PC-9 (cell line): ENCODE measurements around the gene GALNT11. TPM values are rescaled to one million over a fixed set of nuclear protein-coding genes. Genes with fewer than 3 reads are reported as not detected.

Source experiments
- BruUV-seq: library from RNA; stranded (reverse); fragments of 400-500 nt; replicated peaks from 2 replicates; lab custom pipeline; 2021; lab: Mats Ljungman, UMichigan
- CTCF ChIA-PET: fragments of 300-600 bp; sonication (Branson Sonifier 250); formaldehyde crosslinking; loops from one replicate; lab custom pipeline; 2022; ENCODE audit warnings: antibody characterized with exemption; lab: Charles Lee
- POLR2A ChIA-PET: fragments of 300-600 bp; sonication (Branson Sonifier 250); formaldehyde crosslinking; loops from one replicate; lab custom pipeline; 2022; ENCODE audit warnings: antibody characterized with exemption; ENCODE audit not compliant: unreplicated experiment; lab: Charles Lee
- DNase-seq, 2 experiments: peaks; one replicate each; pipeline versions ENCODE4 v3.0.0 to v3.0.0-alpha.2; 2015 to 2022; ENCODE audit warnings: mixed read lengths in 1 of 2
- H2AFZ ChIP-seq: fragments of 200-600 bp; sonication (generic); 2 replicates; pipeline ENCODE4 v1.8.1; 2017; ENCODE audit warnings: antibody characterized with exemption
- H3F3A ChIP-seq: fragments of 200-600 bp; sonication (generic); 2 replicates; pipeline ENCODE4 v1.8.1; 2017; ENCODE audit warnings: antibody characterized with exemption, mild to moderate bottlenecking, low read depth; ENCODE audit not compliant: insufficient read depth
- H3K27ac ChIP-seq: fragments of 200-600 bp; sonication (generic); 2 replicates; pipeline ENCODE4 v1.6.1; 2016; ENCODE audit warnings: mixed run types
- H3K27me3 ChIP-seq: fragments of 200-600 bp; sonication (generic); 2 replicates; pipeline ENCODE4 v1.6.1; 2016; ENCODE audit warnings: low read depth, mixed run types; ENCODE audit not compliant: insufficient read depth
- H3K36me3 ChIP-seq: fragments of 200-600 bp; sonication (generic); 2 replicates; pipeline ENCODE4 v1.6.1; 2016; ENCODE audit warnings: low read depth, mixed run types
- H3K4me1 ChIP-seq: fragments of 200-600 bp; sonication (generic); replicated peaks from 2 replicates; pipeline ENCODE4 v1.6.1; 2016; ENCODE audit warnings: mixed run types; ENCODE audit not compliant: insufficient read depth
- H3K4me2 ChIP-seq: fragments of 200-600 bp; sonication (generic); 2 replicates; pipeline ENCODE4 v1.6.1; 2017; ENCODE audit warnings: mixed run types
- H3K4me3 ChIP-seq: fragments of 200-600 bp; sonication (generic); 2 replicates; pipeline ENCODE4 v1.6.1; 2016; ENCODE audit warnings: mixed run types
- H3K79me2 ChIP-seq: fragments of 200-600 bp; sonication (generic); 2 replicates; pipeline ENCODE4 v1.6.1; 2017; ENCODE audit warnings: low read depth, mixed run types
- H3K9me2 ChIP-seq: fragments of 200-600 bp; sonication (generic); 2 replicates; pipeline ENCODE4 v1.8.1; 2017; ENCODE audit warnings: mild to moderate bottlenecking; ENCODE audit not compliant: insufficient read depth
- H3K9me3 ChIP-seq: fragments of 200-600 bp; sonication (generic); 2 replicates; pipeline ENCODE4 v1.8.1; 2016; ENCODE audit warnings: low read depth; ENCODE audit not compliant: insufficient read depth
- H4K20me1 ChIP-seq: fragments of 200-600 bp; sonication (generic); 2 replicates; pipeline ENCODE4 v1.8.1; 2017; ENCODE audit not compliant: insufficient read depth
- EZH2 ChIP-seq: fragments of 200-600 bp; sonication (generic); IDR thresholded peaks from 2 replicates; pipeline ENCODE4 v1.8.0; 2017; ENCODE audit warnings: antibody characterized with exemption, low read depth
- intact Hi-C: fragments of 100-400 bp; cut with micrococcal nuclease; formaldehyde crosslinking; loops from one replicate; pipeline ENCODE4 v1.10.0; 2022; ENCODE audit not compliant: unreplicated experiment
- total RNA-seq: library from RNA; stranded (reverse); gene quantifications from 2 replicates; pipeline ENCODE4 v1.2.3, GENCODE V29; 2021
- TF ChIP-seq, protein P1 (sequence below): fragments of 200-600 bp; sonication (generic); conservative IDR thresholded peaks from 2 replicates; pipeline ENCODE4 v1.6.1; 2017; ENCODE audit warnings: mixed run types, antibody characterized with exemption, mild to moderate bottlenecking, moderate library complexity

Gene GALNT11
- total RNA-seq, 1 experiment from 2014 or later: 28.8 TPM

- H3K79me2 ChIP-seq: 0 out of 2 replicates have a peak, but pooled peaks cover 3% of the 10 kb centered on the region
- H2AFZ ChIP-seq: no peak overlapping the region
- no peaks in the 10 kb centered on the region for H3K27me3 ChIP-seq
- H3K4me3 ChIP-seq: no peak overlapping the region
- POLR2A ChIA-PET: no interaction called here
- no peak overlapping the region for H3K27ac ChIP-seq
- intact Hi-C loops: no loop called here
- no TSS peak for BruUV-seq
- no peaks in the 10 kb centered on the region for H3K9me3 ChIP-seq
- CTCF ChIA-PET: no interaction called here
- peaks cover 2% of the 10 kb centered on the region; the same call in 1 of the 2 replicates for H3K9me2 ChIP-seq
- no peak for DNase-seq
- no peaks in the 10 kb centered on the region for H3F3A ChIP-seq
- H4K20me1 ChIP-seq: no peaks in the 10 kb centered on the region
- no peak overlapping the region for H3K4me2 ChIP-seq
- no peaks in the 10 kb centered on the region for H3K4me1 ChIP-seq
- H3K36me3 ChIP-seq: no peaks in the 10 kb centered on the region
- TF ChIP-seq EZH2: no peak
- TF ChIP-seq, protein P1, sequence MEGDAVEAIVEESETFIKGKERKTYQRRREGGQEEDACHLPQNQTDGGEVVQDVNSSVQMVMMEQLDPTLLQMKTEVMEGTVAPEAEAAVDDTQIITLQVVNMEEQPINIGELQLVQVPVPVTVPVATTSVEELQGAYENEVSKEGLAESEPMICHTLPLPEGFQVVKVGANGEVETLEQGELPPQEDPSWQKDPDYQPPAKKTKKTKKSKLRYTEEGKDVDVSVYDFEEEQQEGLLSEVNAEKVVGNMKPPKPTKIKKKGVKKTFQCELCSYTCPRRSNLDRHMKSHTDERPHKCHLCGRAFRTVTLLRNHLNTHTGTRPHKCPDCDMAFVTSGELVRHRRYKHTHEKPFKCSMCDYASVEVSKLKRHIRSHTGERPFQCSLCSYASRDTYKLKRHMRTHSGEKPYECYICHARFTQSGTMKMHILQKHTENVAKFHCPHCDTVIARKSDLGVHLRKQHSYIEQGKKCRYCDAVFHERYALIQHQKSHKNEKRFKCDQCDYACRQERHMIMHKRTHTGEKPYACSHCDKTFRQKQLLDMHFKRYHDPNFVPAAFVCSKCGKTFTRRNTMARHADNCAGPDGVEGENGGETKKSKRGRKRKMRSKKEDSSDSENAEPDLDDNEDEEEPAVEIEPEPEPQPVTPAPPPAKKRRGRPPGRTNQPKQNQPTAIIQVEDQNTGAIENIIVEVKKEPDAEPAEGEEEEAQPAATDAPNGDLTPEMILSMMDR: no peak
These were observed 21.1 kb downstream of the GALNT11 start for GRCh38 chr7:152046531-152046930.

- intact Hi-C loops: no loop called here
- Histone ChIP-seq H3K27me3 (no peaks in the 10 kb centered on the region), H3K9me3 (no peaks in the 10 kb centered on the region), H3K36me3 (no peaks in the 10 kb centered on the region), H3K4me1 (no peaks in the 10 kb centered on the region), H3K79me2 (0 out of 2 replicates have a peak, but pooled peaks cover 3% of the 10 kb centered on the region), H4K20me1 (no peaks in the 10 kb centered on the region), H3K4me2 (no peak overlapping the region), H2AFZ (no peak overlapping the region), H3K9me2 (peaks cover 5% of the 10 kb centered on the region), H3K27ac (no peak overlapping the region), H3K4me3 (no peak overlapping the region), H3F3A (no peaks in the 10 kb centered on the region)
- POLR2A ChIA-PET: interaction anchor here (0.7 kb wide), 1 partner anchor 257 kb away, joined by 3 read pairs; no protein-coding TSS in a partner anchor
- BruUV-seq: no TSS peak
- no peak for DNase-seq
- TF ChIP-seq, protein P1: no peak
- no peak for TF ChIP-seq EZH2
- CTCF ChIA-PET: no interaction called here
These were observed 22.6 kb downstream of the GALNT11 start for GRCh38 chr7:152048051-152048450.

- H4K20me1 ChIP-seq: no peaks in the 10 kb centered on the region
- no peaks in the 10 kb centered on the region for H3K4me1 ChIP-seq
- ChIA-PET CTCF (no interaction called here), POLR2A (interaction anchor here (0.7 kb wide), 1 partner anchor 152 kb away, joined by 3 read pairs; no protein-coding TSS in a partner anchor)
- BruUV-seq: no TSS peak
- intact Hi-C loops: no loop called here
- no peak overlapping the region for H3K4me3 ChIP-seq
- no peaks in the 10 kb centered on the region for H3K9me3 ChIP-seq
- H3K9me2 ChIP-seq: peaks cover 5% of the 10 kb centered on the region
- no peaks in the 10 kb centered on the region for H3K36me3 ChIP-seq
- no peak for DNase-seq
- H3F3A ChIP-seq: no peaks in the 10 kb centered on the region
- TF ChIP-seq, protein P1: no peak
- no peak for TF ChIP-seq EZH2
- no peak overlapping the region for H3K27ac ChIP-seq
- H3K4me2 ChIP-seq: no peak overlapping the region
- no peaks in the 10 kb centered on the region for H3K27me3 ChIP-seq
- 0 out of 2 replicates have a peak, but pooled peaks cover 3% of the 10 kb centered on the region for H3K79me2 ChIP-seq
- H2AFZ ChIP-seq: no peak overlapping the region
These were observed 25.1 kb downstream of the GALNT11 start for GRCh38 chr7:152050547-152050971.
